Measurements from ENCODE around the gene FZR1. TPM values are rescaled to one million over a fixed set of nuclear protein-coding genes. Genes with fewer than 3 reads are reported as not detected.
"Not testable (repeated sequence)": the region's sequence is repeated elsewhere in the genome, so short reads cannot be mapped to it uniquely, and the experiment has no call there.

Gene FZR1
- total RNA-seq, 2 experiments from 2014 or later = 40.8 to 50.7 TPM

DNA sequence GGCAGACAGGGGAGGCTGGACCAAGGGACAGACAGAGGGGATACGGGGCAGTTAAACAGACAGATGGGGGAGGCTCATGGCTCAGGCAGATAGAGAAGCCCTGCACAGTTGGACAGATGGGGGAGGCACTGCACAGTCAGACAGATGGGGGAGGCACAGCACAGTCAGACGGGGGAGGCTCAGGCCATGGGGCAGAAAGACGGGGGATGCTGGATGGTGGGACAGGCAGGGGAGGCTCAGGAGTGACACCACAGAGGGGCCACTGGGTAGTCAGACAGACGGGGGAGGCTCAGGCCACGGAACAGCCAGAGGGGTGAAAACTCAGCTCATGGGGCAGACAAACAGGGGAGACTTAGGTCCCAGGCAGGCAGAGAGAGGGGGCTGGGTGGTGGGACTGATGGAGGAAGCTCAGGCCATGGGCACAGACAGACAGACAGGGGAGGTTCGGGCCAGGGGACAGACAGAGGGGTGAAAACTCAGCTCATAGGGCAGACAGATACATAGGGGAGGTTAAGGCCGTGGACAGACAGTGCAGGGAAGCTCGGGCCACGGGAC, 50.4 kb downstream of the FZR1 start:
- Mint-ChIP-seq H3K27ac (peak overlapping the region; percentile 92), H3K4me3 (peak overlapping the region; percentile 96), H3K4me1 (peaks cover 43% of the 10 kb centered on the region), H3K27me3 (no peaks in the 10 kb centered on the region), H3K36me3 (ENCODE audit: low read depth) (peaks cover 4% of the 10 kb centered on the region), H3K9me3 (ENCODE audit: low read depth) (no peaks in the 10 kb centered on the region)
- intact Hi-C loops (cut with DNase I, micrococcal nuclease) = loop anchor here (2.0 to 5.0 kb wide), 3 partner anchors 49 to 846 kb away; partner anchors contain the start of genes CHAF1A (in 1 of the 2), FZR1 (in 1 of the 2), SH3GL1 (in 1 of the 2) and YJU2 (in 1 of the 2)
- POLR2A ChIA-PET = interaction anchor here (0.6 to 0.9 kb wide), 3 partner anchors 12 to 165 kb away, joined by 3 read pairs; no protein-coding TSS in a partner anchor
- peak; percentile 48 for DNase-seq
- CTCF ChIA-PET = interaction anchor here (0.5 to 2.7 kb wide), 6 partner anchors 10 to 846 kb away, joined by 3 to 23 read pairs (median 6); no protein-coding TSS in a partner anchor
- peak; percentile 3 for ATAC-seq

DNA sequence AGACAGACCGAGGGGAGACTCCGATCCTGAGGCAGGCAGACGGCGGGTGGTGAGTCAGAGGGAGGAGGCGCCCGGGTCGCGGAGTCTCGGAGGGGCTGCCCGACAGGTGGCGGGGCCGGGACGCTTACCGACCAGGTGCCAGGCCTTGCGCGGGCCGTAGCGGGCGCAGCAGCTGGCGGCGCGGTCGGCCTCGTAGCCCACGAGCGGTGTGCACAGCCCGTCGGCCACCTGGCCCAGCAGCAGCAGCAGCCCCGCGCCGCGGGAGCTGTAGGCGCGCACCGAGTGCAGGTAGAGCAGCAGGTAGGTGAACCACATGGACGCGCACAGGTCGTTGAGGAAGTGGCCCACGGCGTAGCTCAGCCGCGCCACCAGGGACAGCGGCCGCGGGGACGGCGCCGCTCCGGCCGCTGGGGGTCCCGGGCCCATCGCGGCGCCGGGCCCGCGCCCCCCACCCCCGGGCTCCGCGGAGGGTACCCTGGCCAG, 50.9 kb downstream of the FZR1 start:
- H3K27me3 Mint-ChIP-seq = no peaks in the 10 kb centered on the region
- peak overlapping the region; percentile 96 for H3K4me3 Mint-ChIP-seq
- intact Hi-C loops (cut with DNase I, micrococcal nuclease) = loop anchor here (1.0 to 5.0 kb wide), 14 partner anchors 15 to 845 kb away; partner anchors contain the start of genes FZR1 (in 2 of the 2), APBA3 (in 1 of the 2), CHAF1A (in 1 of the 2) and DOHH (in 1 of the 2)
- no peaks in the 10 kb centered on the region for H3K9me3 Mint-ChIP-seq (ENCODE audit: low read depth)
- ChIA-PET CTCF (interaction anchor here (0.7 to 2.3 kb wide), 4 partner anchors 11 to 40 kb away, joined by 3 to 6 read pairs (median 6); no protein-coding TSS in a partner anchor), POLR2A (interaction anchor here (0.6 to 0.9 kb wide), 3 partner anchors 12 to 165 kb away, joined by 3 read pairs; no protein-coding TSS in a partner anchor)
- peak overlapping the region; percentile 92 for H3K27ac Mint-ChIP-seq
- peaks cover 39% of the 10 kb centered on the region for H3K4me1 Mint-ChIP-seq
- DNase-seq = peak; percentile 85
- ATAC-seq = peak; percentile 44
- H3K36me3 Mint-ChIP-seq (ENCODE audit: low read depth) = peaks cover 4% of the 10 kb centered on the region

DNA sequence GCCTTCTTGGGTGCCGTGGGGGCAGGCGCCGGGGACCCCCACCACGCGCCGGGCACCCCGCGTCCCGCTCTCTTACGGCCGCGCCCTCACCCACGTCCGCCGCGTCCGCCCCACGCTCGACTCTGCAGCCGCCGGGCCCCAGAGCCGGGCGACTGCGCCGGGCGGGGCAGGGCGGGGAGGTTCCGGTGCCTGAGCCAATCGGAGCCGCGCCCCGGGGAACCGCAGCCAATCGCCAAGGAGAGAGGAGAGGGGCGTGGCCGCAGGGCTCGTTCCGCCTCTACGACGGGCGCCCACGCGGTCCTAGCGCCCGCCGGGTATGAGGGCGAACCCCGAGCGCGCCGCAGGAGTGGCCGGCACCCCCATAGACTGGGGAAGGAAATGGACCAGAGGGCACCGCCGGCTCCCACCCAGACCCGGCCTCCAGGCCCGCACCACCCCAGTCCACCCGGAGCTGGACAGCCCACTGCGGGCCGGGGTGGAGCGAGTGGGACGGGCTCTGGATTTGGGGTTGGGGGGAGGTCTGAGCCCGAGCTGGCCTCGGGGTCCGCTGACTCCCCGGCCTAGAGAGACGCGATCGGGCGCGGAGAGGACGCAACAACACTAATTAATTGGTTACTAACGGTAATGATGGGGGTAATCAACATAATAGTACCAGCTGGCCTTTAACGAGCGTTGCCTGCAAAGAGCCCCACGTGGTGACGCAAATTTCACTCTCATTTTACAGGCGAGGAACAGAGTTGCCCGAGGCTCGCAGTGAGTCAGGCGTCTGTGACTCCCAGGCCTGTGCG, 51.5 kb downstream of the FZR1 start, which contains the start of gene MFSD12:
TSS of gene MFSD12 (minus strand) at position 126 of the 788 bp plus-strand sequence. CDS start 183 bp downstream, outside the sequence.
- peaks cover 36% of the 10 kb centered on the region for H3K4me1 Mint-ChIP-seq
- intact Hi-C loops (cut with DNase I, micrococcal nuclease) = loop anchor here (1.0 to 5.0 kb wide), 14 partner anchors 15 to 845 kb away; partner anchors contain the start of genes FZR1 (in 2 of the 2), HMG20B (in 2 of the 2), APBA3 (in 1 of the 2) and CHAF1A (in 1 of the 2)
- H3K27me3 Mint-ChIP-seq = no peaks in the 10 kb centered on the region
- H3K36me3 Mint-ChIP-seq (ENCODE audit: low read depth) = peaks cover 4% of the 10 kb centered on the region
- peak within 1 kb of the TSS; percentile 96 for H3K4me3 Mint-ChIP-seq
- ChIA-PET CTCF (interaction anchor here (0.8 to 2.3 kb wide), 3 partner anchors 12 to 47 kb away, joined by 3 to 6 read pairs (median 5); no protein-coding TSS in a partner anchor), POLR2A (interaction anchor here (0.7 to 0.9 kb wide), 3 partner anchors 13 to 786 kb away, joined by 3 read pairs; partner anchors contain the start of gene MPND)
- ATAC-seq (peak; percentile 89), DNase-seq (peak; percentile 97)
- H3K27ac Mint-ChIP-seq = peak within 1 kb of the TSS; percentile 92
- no peaks in the 10 kb centered on the region for H3K9me3 Mint-ChIP-seq (ENCODE audit: low read depth)

DNA sequence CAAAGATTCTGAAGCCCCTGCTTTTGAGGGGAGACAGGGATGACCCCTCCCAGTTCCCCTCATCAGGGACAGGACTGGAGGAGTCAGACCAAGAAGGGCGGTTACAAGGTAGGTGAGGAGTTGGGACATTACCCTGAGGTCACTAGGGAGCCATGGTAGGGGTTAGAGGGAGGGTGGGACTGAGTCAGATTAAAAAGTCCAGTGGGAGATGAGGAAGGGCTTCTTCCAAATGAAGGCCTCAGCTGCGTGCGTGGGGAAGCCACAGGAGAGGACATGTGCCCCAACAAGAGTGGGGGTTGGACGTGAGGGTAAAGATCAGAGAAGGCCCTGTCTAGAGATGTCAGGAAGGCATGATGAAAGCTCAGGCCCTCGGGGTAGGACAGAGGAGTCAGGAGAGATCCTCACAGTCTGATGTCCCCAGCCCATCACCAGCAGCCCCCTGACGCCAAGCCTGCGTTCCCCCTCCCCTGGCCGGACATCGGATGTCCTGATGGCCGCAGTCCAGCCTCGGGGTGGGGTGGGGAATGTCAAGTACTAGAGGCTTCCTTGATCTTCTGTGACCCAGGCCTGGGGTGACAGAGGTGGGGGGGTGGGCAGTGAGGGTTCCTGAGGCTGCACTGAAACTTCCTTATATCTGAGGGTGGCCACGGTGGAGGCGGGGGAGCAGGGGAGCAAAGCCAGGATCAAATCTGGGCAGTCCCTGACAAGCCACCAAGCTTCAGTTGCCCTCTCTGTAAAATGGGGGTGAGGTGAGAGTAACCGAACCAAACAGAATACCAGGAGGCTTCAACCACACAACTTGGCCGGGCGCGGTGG, 57.8 kb downstream of the FZR1 start:
- H3K4me3 Mint-ChIP-seq = no peak overlapping the region
- no peaks in the 10 kb centered on the region for H3K9me3 Mint-ChIP-seq (ENCODE audit: low read depth)
- H3K36me3 Mint-ChIP-seq (ENCODE audit: low read depth) = no peaks in the 10 kb centered on the region
- intact Hi-C loops (cut with DNase I, micrococcal nuclease) = no loop called here
- no peaks in the 10 kb centered on the region for H3K4me1 Mint-ChIP-seq
- ATAC-seq = no peak
- DNase-seq = no peak
- no peaks in the 10 kb centered on the region for H3K27me3 Mint-ChIP-seq
- POLR2A ChIA-PET = no interaction called here
- CTCF ChIA-PET = interaction anchor here (0.6 kb wide), 1 partner anchor 17 kb away, joined by 3 read pairs; no protein-coding TSS in a partner anchor
- H3K27ac Mint-ChIP-seq = no peak overlapping the region

DNA sequence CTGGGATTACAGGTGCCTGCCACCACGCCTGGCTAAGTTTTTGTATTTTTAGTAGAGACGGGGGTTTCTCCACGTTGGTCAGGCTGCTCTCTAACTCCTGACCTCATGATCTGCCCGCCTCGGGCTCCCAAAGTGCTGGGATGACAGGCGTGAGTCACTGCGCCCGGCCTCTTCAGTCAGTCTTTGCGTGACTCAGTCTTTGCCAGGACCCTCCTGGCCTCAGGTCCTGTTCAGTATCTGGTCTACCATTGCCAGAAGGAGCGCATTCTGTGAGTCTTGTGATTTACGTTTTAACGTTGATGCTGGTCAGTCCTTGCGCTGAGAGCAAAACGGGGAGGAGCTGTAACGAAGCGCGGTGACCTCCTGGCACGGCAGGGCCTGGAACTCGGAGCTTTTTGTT, 59.0 kb downstream of the FZR1 start:
- Mint-ChIP-seq H3K27ac (no peak overlapping the region), H3K4me1 (no peaks in the 10 kb centered on the region), H3K36me3 (ENCODE audit: low read depth) (no peaks in the 10 kb centered on the region), H3K9me3 (ENCODE audit: low read depth) (no peaks in the 10 kb centered on the region), H3K4me3 (no peak overlapping the region), H3K27me3 (no peaks in the 10 kb centered on the region)
- CTCF ChIA-PET = no interaction called here
- DNase-seq = no peak
- intact Hi-C loops (cut with DNase I, micrococcal nuclease) = no loop called here
- no peak for ATAC-seq
- POLR2A ChIA-PET = no interaction called here

DNA sequence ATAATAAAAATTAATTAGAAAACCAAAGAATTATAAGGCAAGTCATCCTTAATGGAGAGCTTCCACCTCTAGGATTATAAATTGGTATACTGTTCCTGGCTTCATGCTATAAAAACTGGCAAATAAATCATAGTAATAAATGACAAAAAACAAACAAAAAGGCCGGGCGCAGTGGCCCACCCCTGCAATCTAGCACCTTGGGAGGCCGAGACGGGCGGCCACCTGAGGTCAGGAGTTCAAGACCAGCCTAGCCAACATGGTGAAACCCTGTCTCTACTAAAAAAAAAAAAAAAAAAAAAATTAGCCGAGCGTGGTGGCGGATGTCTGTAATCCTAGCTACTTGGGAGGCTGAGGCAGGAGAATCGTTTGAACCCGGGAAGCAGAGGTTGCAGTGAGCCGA, 63.9 kb downstream of the FZR1 start:
- H3K9me3 Mint-ChIP-seq (ENCODE audit: low read depth); H3K27me3 Mint-ChIP-seq; H3K36me3 Mint-ChIP-seq (ENCODE audit: low read depth); ATAC-seq; DNase-seq; POLR2A ChIA-PET; H3K4me3 Mint-ChIP-seq; H3K27ac Mint-ChIP-seq: not testable (repeated sequence)
- CTCF ChIA-PET = interaction anchor here (1.0 kb wide), 1 partner anchor 14 kb away, joined by 3 read pairs; no protein-coding TSS in a partner anchor
- H3K4me1 Mint-ChIP-seq = peaks cover 11% of the 10 kb centered on the region
- intact Hi-C loops (cut with DNase I, micrococcal nuclease) = loop anchor here in 1 of 2 experiments (5.0 kb wide), 3 partner anchors 402 to 772 kb away; partner anchors contain the start of genes DAPK3 and MPND

DNA sequence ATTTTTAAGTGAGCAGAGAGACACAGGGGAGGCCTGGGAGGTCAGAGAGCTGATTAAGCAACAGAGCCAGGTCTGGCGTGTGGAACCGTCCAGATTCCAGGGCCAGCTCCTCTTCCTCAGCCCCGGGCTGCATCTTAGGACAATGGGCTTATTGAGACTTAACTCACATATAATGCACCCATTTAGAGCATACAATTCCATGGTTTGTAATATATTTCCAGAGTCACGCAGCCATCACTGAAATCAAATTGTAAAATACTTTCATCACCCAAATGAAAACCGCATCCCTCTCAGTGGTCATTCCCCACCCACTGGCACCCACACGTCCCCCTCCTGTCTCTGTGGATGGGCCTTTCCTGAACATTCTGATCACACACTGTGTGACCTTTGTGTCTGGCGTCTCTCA, 64.5 kb downstream of the FZR1 start:
- H3K27ac Mint-ChIP-seq = no peak overlapping the region
- no peak for DNase-seq
- H3K4me3 Mint-ChIP-seq = no peak overlapping the region
- H3K27me3 Mint-ChIP-seq = no peaks in the 10 kb centered on the region
- POLR2A ChIA-PET = no interaction called here
- ATAC-seq = no peak
- peaks cover 12% of the 10 kb centered on the region for H3K36me3 Mint-ChIP-seq (ENCODE audit: low read depth)
- intact Hi-C loops (cut with DNase I, micrococcal nuclease) = loop anchor here in 1 of 2 experiments (5.0 kb wide), 3 partner anchors 402 to 772 kb away; partner anchors contain the start of genes DAPK3 and MPND
- H3K9me3 Mint-ChIP-seq (ENCODE audit: low read depth) = no peaks in the 10 kb centered on the region
- H3K4me1 Mint-ChIP-seq = peaks cover 11% of the 10 kb centered on the region
- CTCF ChIA-PET = no interaction called here

DNA sequence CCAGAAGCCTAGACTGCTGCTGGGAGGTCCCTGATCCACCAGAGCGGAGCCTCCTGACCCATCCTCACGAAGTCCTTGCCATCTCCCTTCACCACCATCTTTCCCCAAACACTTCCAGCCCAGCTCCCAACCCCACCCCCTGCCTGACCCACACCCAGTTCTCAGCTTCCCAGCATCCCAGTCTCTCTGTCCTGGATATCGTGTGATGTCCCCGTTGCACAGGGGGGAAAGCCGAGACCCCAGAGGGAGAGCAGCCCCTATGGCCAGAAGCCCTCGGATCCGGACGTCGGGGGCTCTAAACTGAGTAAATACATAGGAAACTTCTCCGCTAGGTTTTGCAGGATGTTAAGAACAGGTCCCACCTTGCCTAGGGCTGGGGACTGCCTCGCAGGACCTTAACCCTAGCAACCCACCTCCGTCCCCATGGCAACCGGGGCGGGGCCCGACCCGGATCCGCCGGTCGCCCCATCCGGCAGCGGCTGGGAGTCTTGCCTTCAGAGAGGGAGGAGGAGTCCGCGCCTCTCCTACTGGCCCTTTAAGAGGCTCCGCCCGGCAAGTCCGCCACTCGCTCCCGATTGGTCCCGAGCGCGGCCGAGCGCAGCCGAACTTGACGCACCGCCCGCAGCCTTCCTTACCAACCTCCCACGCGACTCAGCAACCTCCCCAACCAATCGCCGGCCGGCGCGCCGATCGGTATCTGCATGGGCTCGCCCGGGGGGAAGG, 66.2 kb downstream of the FZR1 start:
- H3K4me1 Mint-ChIP-seq = peaks cover 11% of the 10 kb centered on the region
- no peak overlapping the region for H3K27ac Mint-ChIP-seq
- no peaks in the 10 kb centered on the region for H3K9me3 Mint-ChIP-seq (ENCODE audit: low read depth)
- ATAC-seq = peak; percentile 96
- DNase-seq = peak; percentile 100
- no peaks in the 10 kb centered on the region for H3K27me3 Mint-ChIP-seq
- intact Hi-C loops (cut with DNase I, micrococcal nuclease) = loop anchor here (1.0 to 5.0 kb wide), 17 partner anchors 14 to 770 kb away; partner anchors contain the start of genes DAPK3 (in 1 of the 2), FZR1 (in 1 of the 2), MFSD12 (in 1 of the 2) and MPND (in 1 of the 2)
- POLR2A ChIA-PET = no interaction called here
- peaks cover 12% of the 10 kb centered on the region for H3K36me3 Mint-ChIP-seq (ENCODE audit: low read depth)
- H3K4me3 Mint-ChIP-seq = peak overlapping the region; percentile 73
- CTCF ChIA-PET = no interaction called here

DNA sequence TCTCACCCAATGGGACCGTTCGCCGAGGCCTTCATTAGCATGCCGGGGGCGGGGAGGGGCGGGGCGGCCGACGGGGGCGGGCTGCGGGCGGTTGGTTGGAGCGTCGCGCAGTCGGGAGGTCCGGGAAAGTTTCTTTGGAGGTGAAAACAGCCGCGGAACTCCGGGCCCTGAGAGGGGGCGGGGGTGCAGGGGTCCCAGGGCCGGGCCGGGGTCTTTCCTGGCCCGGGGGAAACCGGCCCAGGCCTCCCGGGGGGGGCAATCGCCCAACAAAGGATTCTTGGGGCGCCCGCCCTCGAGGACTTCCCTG, 66.7 kb downstream of the FZR1 start, which contains the start of gene HMG20B:
TSS of gene HMG20B (plus strand) at position 90 of the 307 bp plus-strand sequence. CDS start 366 bp downstream, outside the sequence.
- no peaks in the 10 kb centered on the region for H3K9me3 Mint-ChIP-seq (ENCODE audit: low read depth)
- ChIA-PET POLR2A (no interaction called here), CTCF (no interaction called here)
- DNase-seq (no peak), ATAC-seq (peak; percentile 1)
- H3K27ac Mint-ChIP-seq = no peak within 1 kb of the TSS
- H3K4me1 Mint-ChIP-seq = peaks cover 11% of the 10 kb centered on the region
- peak within 1 kb of the TSS; percentile 73 for H3K4me3 Mint-ChIP-seq
- no peaks in the 10 kb centered on the region for H3K27me3 Mint-ChIP-seq
- peaks cover 12% of the 10 kb centered on the region for H3K36me3 Mint-ChIP-seq (ENCODE audit: low read depth)
- intact Hi-C loops (cut with DNase I, micrococcal nuclease) = loop anchor here (1.0 to 5.0 kb wide), 19 partner anchors 15 to 769 kb away; partner anchors contain the start of genes FZR1 (in 2 of the 2), DAPK3 (in 1 of the 2), MFSD12 (in 1 of the 2) and MPND (in 1 of the 2)

Measured in activated CD4-positive, alpha-beta T cell treated with anti-CD3 and anti-CD28 coated beads for 36 hours (primary cell).